ENCODE results near the gene GHRHR.

GHRHR gene

GRCh38 chr7:30976381-30976780 lies 12.6 kb downstream of the GHRHR start:
- no peak overlapping the region for H3K9ac ChIP-seq (ENCODE audit: low read depth, low read length)
- H3K27ac ChIP-seq (ENCODE audit: low read depth, low read length): no peak overlapping the region
- H3K4me3 ChIP-seq (ENCODE audit: low read depth, low read length): no peak overlapping the region
- no peaks in the 10 kb centered on the region for H3K9me3 ChIP-seq (ENCODE audit: control insufficient read depth, insufficient read depth, low read length)
- no peaks in the 10 kb centered on the region for H3K36me3 ChIP-seq (ENCODE audit: control insufficient read depth, insufficient read depth, low read length)
- H3K4me1 ChIP-seq (ENCODE audit: control insufficient read depth, insufficient read depth, low read length): 0 out of 2 replicates have a peak, but pooled peaks cover 3% of the 10 kb centered on the region
- H3K27me3 ChIP-seq (ENCODE audit: control insufficient read depth, insufficient read depth, low read length): no peaks in the 10 kb centered on the region; the same call in 1 of the 2 replicates

GRCh38 chr7:30977222-30977621 lies 13.5 kb downstream of the GHRHR start:
- no peaks in the 10 kb centered on the region for H3K9me3 ChIP-seq (ENCODE audit: control insufficient read depth, insufficient read depth, low read length)
- H3K4me1 ChIP-seq (ENCODE audit: control insufficient read depth, insufficient read depth, low read length): 0 out of 2 replicates have a peak, but pooled peaks cover 3% of the 10 kb centered on the region
- no peak overlapping the region for H3K27ac ChIP-seq (ENCODE audit: low read depth, low read length)
- H3K27me3 ChIP-seq (ENCODE audit: control insufficient read depth, insufficient read depth, low read length): no peaks in the 10 kb centered on the region; the same call in 1 of the 2 replicates
- H3K9ac ChIP-seq (ENCODE audit: low read depth, low read length): no peak overlapping the region
- H3K36me3 ChIP-seq (ENCODE audit: control insufficient read depth, insufficient read depth, low read length): no peaks in the 10 kb centered on the region
- H3K4me3 ChIP-seq (ENCODE audit: low read depth, low read length): no peak overlapping the region

GRCh38 chr7:30977896-30978564 lies 14.3 kb downstream of the GHRHR start:
- H3K27ac ChIP-seq (ENCODE audit: low read depth, low read length): no peak overlapping the region
- 0 out of 2 replicates have a peak, but pooled peaks cover 3% of the 10 kb centered on the region for H3K4me1 ChIP-seq (ENCODE audit: control insufficient read depth, insufficient read depth, low read length)
- no peaks in the 10 kb centered on the region for H3K9me3 ChIP-seq (ENCODE audit: control insufficient read depth, insufficient read depth, low read length)
- no peak overlapping the region for H3K4me3 ChIP-seq (ENCODE audit: low read depth, low read length)
- H3K36me3 ChIP-seq (ENCODE audit: control insufficient read depth, insufficient read depth, low read length): no peaks in the 10 kb centered on the region
- no peak overlapping the region for H3K9ac ChIP-seq (ENCODE audit: low read depth, low read length)
- H3K27me3 ChIP-seq (ENCODE audit: control insufficient read depth, insufficient read depth, low read length): no peaks in the 10 kb centered on the region; the same call in 1 of the 2 replicates

GRCh38 chr7:30979027-30979426 lies 15.3 kb downstream of the GHRHR start:
- H3K9me3 ChIP-seq (ENCODE audit: control insufficient read depth, insufficient read depth, low read length): no peaks in the 10 kb centered on the region
- no peak overlapping the region for H3K9ac ChIP-seq (ENCODE audit: low read depth, low read length)
- H3K27ac ChIP-seq (ENCODE audit: low read depth, low read length): no peak overlapping the region
- H3K36me3 ChIP-seq (ENCODE audit: control insufficient read depth, insufficient read depth, low read length): no peaks in the 10 kb centered on the region
- H3K4me3 ChIP-seq (ENCODE audit: low read depth, low read length): no peak overlapping the region
- H3K27me3 ChIP-seq (ENCODE audit: control insufficient read depth, insufficient read depth, low read length): no peaks in the 10 kb centered on the region; the same call in 1 of the 2 replicates
- peaks cover 4% of the 10 kb centered on the region for H3K4me1 ChIP-seq (ENCODE audit: control insufficient read depth, insufficient read depth, low read length)

GRCh38 chr7:30980194-30980593 lies 16.4 kb downstream of the GHRHR start:
- no peaks in the 10 kb centered on the region for H3K36me3 ChIP-seq (ENCODE audit: control insufficient read depth, insufficient read depth, low read length)
- H3K9ac ChIP-seq (ENCODE audit: low read depth, low read length): no peak overlapping the region
- no peak overlapping the region for H3K27ac ChIP-seq (ENCODE audit: low read depth, low read length)
- no peak overlapping the region for H3K4me3 ChIP-seq (ENCODE audit: low read depth, low read length)
- no peaks in the 10 kb centered on the region; the same call in 1 of the 2 replicates for H3K27me3 ChIP-seq (ENCODE audit: control insufficient read depth, insufficient read depth, low read length)
- H3K4me1 ChIP-seq (ENCODE audit: control insufficient read depth, insufficient read depth, low read length): peaks cover 12% of the 10 kb centered on the region
- no peaks in the 10 kb centered on the region for H3K9me3 ChIP-seq (ENCODE audit: control insufficient read depth, insufficient read depth, low read length)

GRCh38 chr7:30980751-30981150 lies 17.0 kb downstream of the GHRHR start:
- Histone ChIP-seq H3K9ac (ENCODE audit: low read depth, low read length) (no peak overlapping the region), H3K27me3 (ENCODE audit: control insufficient read depth, insufficient read depth, low read length) (no peaks in the 10 kb centered on the region; the same call in 1 of the 2 replicates), H3K27ac (ENCODE audit: low read depth, low read length) (no peak overlapping the region), H3K4me1 (ENCODE audit: control insufficient read depth, insufficient read depth, low read length) (peaks cover 17% of the 10 kb centered on the region), H3K36me3 (ENCODE audit: control insufficient read depth, insufficient read depth, low read length) (no peaks in the 10 kb centered on the region), H3K4me3 (ENCODE audit: low read depth, low read length) (no peak overlapping the region), H3K9me3 (ENCODE audit: control insufficient read depth, insufficient read depth, low read length) (no peaks in the 10 kb centered on the region)

- Histone ChIP-seq H3K9ac (ENCODE audit: low read depth, low read length) (no peak overlapping the region), H3K27me3 (ENCODE audit: control insufficient read depth, insufficient read depth, low read length) (no peaks in the 10 kb centered on the region; the same call in 1 of the 2 replicates), H3K4me1 (ENCODE audit: control insufficient read depth, insufficient read depth, low read length) (peaks cover 40% of the 10 kb centered on the region), H3K27ac (ENCODE audit: low read depth, low read length) (no peak overlapping the region), H3K36me3 (ENCODE audit: control insufficient read depth, insufficient read depth, low read length) (no peaks in the 10 kb centered on the region), H3K9me3 (ENCODE audit: control insufficient read depth, insufficient read depth, low read length) (no peaks in the 10 kb centered on the region), H3K4me3 (ENCODE audit: low read depth, low read length) (peak overlapping the region; percentile 51; the same call in 1 of the 2 replicates)
Measured at GRCh38 chr7:30983042-30983913, 19.5 kb downstream of the GHRHR start.

GRCh38 chr7:30983914-30984247 lies 20.1 kb downstream of the GHRHR start:
- peak overlapping the region; percentile 51 for H3K4me3 ChIP-seq (ENCODE audit: low read depth, low read length)
- no peaks in the 10 kb centered on the region for H3K9me3 ChIP-seq (ENCODE audit: control insufficient read depth, insufficient read depth, low read length)
- no peak overlapping the region for H3K9ac ChIP-seq (ENCODE audit: low read depth, low read length)
- H3K36me3 ChIP-seq (ENCODE audit: control insufficient read depth, insufficient read depth, low read length): no peaks in the 10 kb centered on the region
- peaks cover 46% of the 10 kb centered on the region for H3K4me1 ChIP-seq (ENCODE audit: control insufficient read depth, insufficient read depth, low read length)
- H3K27ac ChIP-seq (ENCODE audit: low read depth, low read length): peak overlapping the region; percentile 89
- no peaks in the 10 kb centered on the region; the same call in 1 of the 2 replicates for H3K27me3 ChIP-seq (ENCODE audit: control insufficient read depth, insufficient read depth, low read length)

GRCh38 chr7:30984359-30985107 lies 20.8 kb downstream of the GHRHR start:
- peak overlapping the region; percentile 51 for H3K4me3 ChIP-seq (ENCODE audit: low read depth, low read length)
- peaks cover 48% of the 10 kb centered on the region for H3K4me1 ChIP-seq (ENCODE audit: control insufficient read depth, insufficient read depth, low read length)
- H3K27ac ChIP-seq (ENCODE audit: low read depth, low read length): peak overlapping the region; percentile 89
- no peaks in the 10 kb centered on the region for H3K36me3 ChIP-seq (ENCODE audit: control insufficient read depth, insufficient read depth, low read length)
- peak overlapping the region; percentile 18; the same call in 1 of the 2 replicates for H3K9ac ChIP-seq (ENCODE audit: low read depth, low read length)
- H3K27me3 ChIP-seq (ENCODE audit: control insufficient read depth, insufficient read depth, low read length): no peaks in the 10 kb centered on the region; the same call in 1 of the 2 replicates
- H3K9me3 ChIP-seq (ENCODE audit: control insufficient read depth, insufficient read depth, low read length): no peaks in the 10 kb centered on the region

- Histone ChIP-seq H3K9ac (ENCODE audit: low read depth, low read length) (no peak overlapping the region), H3K27me3 (ENCODE audit: control insufficient read depth, insufficient read depth, low read length) (no peaks in the 10 kb centered on the region; the same call in 1 of the 2 replicates), H3K36me3 (ENCODE audit: control insufficient read depth, insufficient read depth, low read length) (no peaks in the 10 kb centered on the region), H3K4me1 (ENCODE audit: control insufficient read depth, insufficient read depth, low read length) (peaks cover 48% of the 10 kb centered on the region), H3K4me3 (ENCODE audit: low read depth, low read length) (no peak overlapping the region; the same call in 1 of the 2 replicates), H3K9me3 (ENCODE audit: control insufficient read depth, insufficient read depth, low read length) (no peaks in the 10 kb centered on the region), H3K27ac (ENCODE audit: low read depth, low read length) (no peak overlapping the region)
Measured at GRCh38 chr7:30985756-30986155, 22.0 kb downstream of the GHRHR start.

Data from HUES48 (cell line).